Esophagus muscularis mucosa (tissue), 4 donors: ENCODE data around the gene ZNF385C. TPM values are rescaled to one million over a fixed set of nuclear protein-coding genes. Genes with fewer than 3 reads are reported as not detected.

Experiments used
- DNase-seq: peaks from one replicate; pipeline ENCODE4 v3.0.0-alpha.2; 2017; ENCODE audit errors: extremely low spot score
- H3K27ac ChIP-seq, 4 donors: fragments of 200-600 bp; sonication (generic); replicated peaks in 1 of 4; 1 replicate in 3 of 4; 2 replicates in 1 of 4; pipeline ENCODE4 v1.5.1; 2016 to 2019; ENCODE audit warnings: mild to moderate bottlenecking in 1 of 4
- H3K27me3 ChIP-seq, 4 donors: fragments of 200-600 bp; sonication (generic); one replicate each; pipeline versions ENCODE4 v1.5.1 to v1.6.0; 2016 to 2019
- H3K36me3 ChIP-seq, 4 donors: fragments of 200-600 bp; sonication (generic); one replicate each; pipeline ENCODE4 v1.5.1; 2016 to 2019
- H3K4me1 ChIP-seq, 4 donors: fragments of 200-600 bp; sonication (generic); one replicate each; pipeline ENCODE4 v1.5.1; 2016 to 2019
- H3K4me3 ChIP-seq, 4 donors: fragments of 200-600 bp; sonication (generic); 1 replicate in 2 of 4; 2 replicates in 2 of 4; pipeline ENCODE4 v1.5.1; 2016 to 2019; ENCODE audit warnings: mild to moderate bottlenecking in 4 of 4, moderate library complexity in 1 of 4
- H3K9me3 ChIP-seq, 4 donors: fragments of 200-600 bp; sonication (generic); 1 replicate in 3 of 4; 2 replicates in 1 of 4; pipeline ENCODE4 v1.5.1; 2016 to 2019
- EP300 ChIP-seq: sonication (generic); formaldehyde crosslinking; IDR thresholded peaks from one replicate; pipeline ENCODE4 v1.6.1; 2017; ENCODE audit warnings: antibody characterized with exemption
- POLR2A ChIP-seq: fragments of 450-650 bp; IDR thresholded peaks from one replicate; pipeline ENCODE4 v1.6.1; 2017; ENCODE audit warnings: antibody characterized with exemption, moderate library complexity, mild to moderate bottlenecking, low read depth
- POLR2AphosphoS5 ChIP-seq, 2 donors: sonication (generic); formaldehyde crosslinking; IDR thresholded peaks; one replicate each; pipeline ENCODE4 v1.6.1; 2017; ENCODE audit warnings: antibody characterized with exemption in 2 of 2
- WGBS: methylation state at CpG from one replicate; pipeline ENCODE4 v1.1.5; 2018; 5-methylcytosine and 5-hydroxymethylcytosine counted together
- intact Hi-C: fragments of 100-400 bp; cut with DNase I; formaldehyde crosslinking; loops from one replicate; pipeline ENCODE4 v1.15.1; 2023
- total RNA-seq, 4 donors: library from RNA; depleted of rRNA; stranded (reverse); fragments of >200 nt; gene quantifications; one replicate each; pipeline versions ENCODE4 v1.1.0 to v1.2.1, GENCODE V29; 2016
- TF ChIP-seq, protein P1 (sequence below), 3 experiments: fragments of 200-600 bp in 2 of 3; fragments of 450-650 bp in 1 of 3; sonication (generic) in 2 of 3; IDR thresholded peaks; one replicate each; pipeline ENCODE4 v1.5.1; 2017 to 2019; ENCODE audit warnings: antibody characterized with exemption in 3 of 3, mild to moderate bottlenecking in 2 of 3, moderate library complexity in 1 of 3

The ZNF385C gene
- total RNA-seq, 4 donors from 2014 or later = 0.39 to 0.42 TPM; not detected in 2

GRCh38 chr17:42002175-42002791 lies 96.0 kb downstream of the ZNF385C start:
- 76% methylated on average over 7 of the region's 7 CpGs for WGBS
- no peaks in the 10 kb centered on the region for H3K9me3 ChIP-seq
- intact Hi-C loops = no loop called here
- H3K36me3 ChIP-seq = peaks cover 27 to 61% (median 50%) of the 10 kb centered on the region in 4 donors
- TF ChIP-seq POLR2AphosphoS5 (IDR thresholded peaks at IDR 0.05) = no peak
- TF ChIP-seq EP300 = no peak
- TF ChIP-seq, protein P1, sequence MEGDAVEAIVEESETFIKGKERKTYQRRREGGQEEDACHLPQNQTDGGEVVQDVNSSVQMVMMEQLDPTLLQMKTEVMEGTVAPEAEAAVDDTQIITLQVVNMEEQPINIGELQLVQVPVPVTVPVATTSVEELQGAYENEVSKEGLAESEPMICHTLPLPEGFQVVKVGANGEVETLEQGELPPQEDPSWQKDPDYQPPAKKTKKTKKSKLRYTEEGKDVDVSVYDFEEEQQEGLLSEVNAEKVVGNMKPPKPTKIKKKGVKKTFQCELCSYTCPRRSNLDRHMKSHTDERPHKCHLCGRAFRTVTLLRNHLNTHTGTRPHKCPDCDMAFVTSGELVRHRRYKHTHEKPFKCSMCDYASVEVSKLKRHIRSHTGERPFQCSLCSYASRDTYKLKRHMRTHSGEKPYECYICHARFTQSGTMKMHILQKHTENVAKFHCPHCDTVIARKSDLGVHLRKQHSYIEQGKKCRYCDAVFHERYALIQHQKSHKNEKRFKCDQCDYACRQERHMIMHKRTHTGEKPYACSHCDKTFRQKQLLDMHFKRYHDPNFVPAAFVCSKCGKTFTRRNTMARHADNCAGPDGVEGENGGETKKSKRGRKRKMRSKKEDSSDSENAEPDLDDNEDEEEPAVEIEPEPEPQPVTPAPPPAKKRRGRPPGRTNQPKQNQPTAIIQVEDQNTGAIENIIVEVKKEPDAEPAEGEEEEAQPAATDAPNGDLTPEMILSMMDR (IDR thresholded peaks at IDR 0.05) = no peak
- no peak for TF ChIP-seq POLR2A
- DNase-seq = no peak
- H3K27me3 ChIP-seq = no peaks in the 10 kb centered on the region
- H3K27ac ChIP-seq = no peak overlapping the region
- H3K4me1 ChIP-seq = peaks cover 39 to 48% (median 42%) of the 10 kb centered on the region in 4 donors
- H3K4me3 ChIP-seq = no peak overlapping the region

DNA sequence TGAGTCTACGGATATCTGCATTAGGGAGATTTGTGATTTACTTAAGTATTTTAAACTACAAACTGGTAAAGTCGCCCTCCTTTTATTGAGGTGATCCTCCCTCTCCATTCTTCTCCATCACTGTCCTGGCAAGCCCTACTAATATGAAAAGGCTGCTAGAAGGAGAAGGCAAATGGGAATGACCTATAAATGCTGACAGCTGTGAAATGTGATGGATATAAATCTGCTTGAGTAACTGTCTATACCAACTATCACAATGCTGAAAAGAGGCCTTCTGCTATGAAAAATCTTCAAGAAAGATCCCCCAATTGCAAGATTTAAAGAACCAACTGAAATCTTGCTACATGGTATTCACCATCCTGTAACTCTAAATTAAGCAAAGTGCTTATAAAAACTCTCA lies 96.5 kb downstream of the ZNF385C start:
- no peak for TF ChIP-seq POLR2AphosphoS5 (IDR thresholded peaks at IDR 0.05)
- no peak for TF ChIP-seq POLR2A
- TF ChIP-seq EP300 = no peak
- Histone ChIP-seq H3K9me3 (no peaks in the 10 kb centered on the region), H3K27ac (no peak overlapping the region), H3K27me3 (no peaks in the 10 kb centered on the region), H3K36me3 (peaks cover 33 to 66% (median 55%) of the 10 kb centered on the region in 4 donors), H3K4me1 (peaks cover 34 to 43% (median 40%) of the 10 kb centered on the region in 4 donors), H3K4me3 (no peak overlapping the region)
- DNase-seq = no peak
- intact Hi-C loops = no loop called here
- WGBS = 82% methylated on average over 2 of the region's 2 CpGs

DNA sequence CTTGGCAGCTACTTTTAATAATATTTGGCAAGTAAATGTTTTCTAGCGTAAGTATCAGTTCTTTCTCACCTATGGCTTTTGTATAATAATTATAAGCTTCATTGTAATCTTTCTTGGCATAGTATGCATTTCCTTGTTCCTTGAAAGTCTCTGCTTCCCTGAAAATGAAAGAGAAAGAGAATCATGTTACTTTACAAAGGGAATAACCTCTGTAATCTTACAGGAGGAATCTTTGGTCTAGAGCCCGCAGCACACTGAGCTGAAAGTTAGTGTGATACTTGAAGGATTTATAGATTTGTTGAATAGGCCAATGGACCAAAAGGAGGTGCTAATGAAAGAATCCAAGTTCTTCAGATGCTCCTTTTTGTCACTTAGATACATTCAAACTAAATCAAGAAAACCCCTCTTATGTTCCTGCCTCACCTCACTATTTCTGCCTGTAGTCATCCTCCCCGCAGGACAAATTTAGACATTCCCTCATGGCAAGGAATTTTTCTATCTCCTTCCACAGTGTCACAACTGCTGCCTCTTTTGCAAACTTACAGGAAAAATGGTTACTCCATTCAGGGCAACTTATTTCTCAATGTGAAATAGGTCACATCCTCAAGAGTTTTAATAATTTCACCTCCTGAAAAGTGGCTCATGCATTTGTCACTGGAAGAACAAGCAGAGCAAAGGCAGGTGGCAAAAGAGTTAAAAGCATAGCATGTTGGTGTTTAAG lies 97.7 kb downstream of the ZNF385C start:
- H3K27ac ChIP-seq = no peak overlapping the region
- H3K27me3 ChIP-seq = no peaks in the 10 kb centered on the region
- H3K4me1 ChIP-seq = peaks cover 25 to 31% (median 29%) of the 10 kb centered on the region in 4 donors
- 77% methylated on average over 3 of the region's 3 CpGs for WGBS
- H3K9me3 ChIP-seq = no peaks in the 10 kb centered on the region
- intact Hi-C loops = no loop called here
- no peak for TF ChIP-seq POLR2A
- TF ChIP-seq, protein P1 (IDR thresholded peaks at IDR 0.05) = no peak
- TF ChIP-seq EP300 = no peak
- TF ChIP-seq POLR2AphosphoS5 (IDR thresholded peaks at IDR 0.05) = no peak
- H3K36me3 ChIP-seq = peaks cover 44 to 78% (median 67%) of the 10 kb centered on the region in 4 donors
- H3K4me3 ChIP-seq = no peak overlapping the region
- no peak for DNase-seq

GRCh38 chr17:41998497-41998896 lies 99.8 kb downstream of the ZNF385C start:
- no peaks in the 10 kb centered on the region for H3K9me3 ChIP-seq
- no peak for TF ChIP-seq POLR2A
- TF ChIP-seq EP300 = no peak
- TF ChIP-seq, protein P1 (IDR thresholded peaks at IDR 0.05) = no peak
- no peak for TF ChIP-seq POLR2AphosphoS5 (IDR thresholded peaks at IDR 0.05)
- peaks cover 59 to 99% (median 87%) of the 10 kb centered on the region in 4 donors for H3K36me3 ChIP-seq
- H3K4me1 ChIP-seq = peaks cover 7 to 15% (median 13%) of the 10 kb centered on the region in 4 donors
- 42% methylated on average over 2 of the region's 2 CpGs for WGBS
- no peaks in the 10 kb centered on the region for H3K27me3 ChIP-seq
- H3K4me3 ChIP-seq = no peak overlapping the region
- DNase-seq = no peak
- intact Hi-C loops = no loop called here
- H3K27ac ChIP-seq = no peak overlapping the region

DNA sequence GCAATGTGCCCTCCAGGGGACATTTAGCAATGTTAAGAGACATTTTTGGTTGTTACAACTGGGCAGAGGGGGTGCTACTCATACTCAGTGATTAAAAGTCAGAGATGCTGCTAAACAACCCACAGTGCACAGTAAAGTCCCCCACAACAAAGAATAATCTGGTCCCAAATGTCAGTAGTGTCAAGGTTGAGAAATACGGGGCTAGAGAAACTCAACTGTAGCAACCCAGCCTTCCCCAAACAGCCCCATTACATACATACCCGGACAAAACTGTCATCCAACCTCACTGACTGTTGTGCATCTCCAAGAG lies 101.5 kb downstream of the ZNF385C start:
- H3K27me3 ChIP-seq = no peaks in the 10 kb centered on the region
- no peak overlapping the region for H3K27ac ChIP-seq
- intact Hi-C loops = no loop called here
- no peak for DNase-seq
- WGBS = 96% methylated on average over 2 of the region's 2 CpGs
- H3K4me3 ChIP-seq = no peak overlapping the region
- H3K36me3 ChIP-seq = peaks cover 74 to 100% (median 93%) of the 10 kb centered on the region in 4 donors
- no peaks in the 10 kb centered on the region for H3K9me3 ChIP-seq
- TF ChIP-seq POLR2A (no peak), POLR2AphosphoS5 (IDR thresholded peaks at IDR 0.05) (no peak), EP300 (no peak)
- TF ChIP-seq, protein P1 (IDR thresholded peaks at IDR 0.05) = no peak
- H3K4me1 ChIP-seq = peaks cover 0 to 15% (median 5%) of the 10 kb centered on the region in 4 donors
